Measurements from ENCODE around the gene SPAG17.

GRCh38 chr1:118128761-118129160 lies 56.3 kb downstream of the SPAG17 start:
- TF ChIP-seq, protein P1, sequence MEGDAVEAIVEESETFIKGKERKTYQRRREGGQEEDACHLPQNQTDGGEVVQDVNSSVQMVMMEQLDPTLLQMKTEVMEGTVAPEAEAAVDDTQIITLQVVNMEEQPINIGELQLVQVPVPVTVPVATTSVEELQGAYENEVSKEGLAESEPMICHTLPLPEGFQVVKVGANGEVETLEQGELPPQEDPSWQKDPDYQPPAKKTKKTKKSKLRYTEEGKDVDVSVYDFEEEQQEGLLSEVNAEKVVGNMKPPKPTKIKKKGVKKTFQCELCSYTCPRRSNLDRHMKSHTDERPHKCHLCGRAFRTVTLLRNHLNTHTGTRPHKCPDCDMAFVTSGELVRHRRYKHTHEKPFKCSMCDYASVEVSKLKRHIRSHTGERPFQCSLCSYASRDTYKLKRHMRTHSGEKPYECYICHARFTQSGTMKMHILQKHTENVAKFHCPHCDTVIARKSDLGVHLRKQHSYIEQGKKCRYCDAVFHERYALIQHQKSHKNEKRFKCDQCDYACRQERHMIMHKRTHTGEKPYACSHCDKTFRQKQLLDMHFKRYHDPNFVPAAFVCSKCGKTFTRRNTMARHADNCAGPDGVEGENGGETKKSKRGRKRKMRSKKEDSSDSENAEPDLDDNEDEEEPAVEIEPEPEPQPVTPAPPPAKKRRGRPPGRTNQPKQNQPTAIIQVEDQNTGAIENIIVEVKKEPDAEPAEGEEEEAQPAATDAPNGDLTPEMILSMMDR (IDR thresholded peaks at IDR 0.05) = no peak
- TF ChIP-seq EZH2 (IDR thresholded peaks at IDR 0.05; ENCODE audit: borderline replicate concordance, insufficient read depth, low read depth, low read length, poor library complexity, severe bottlenecking) = no peak

Data from B cell (primary cell).